H9 (cell line): ENCODE results near the gene CD180. TPM values are rescaled to one million over a fixed set of nuclear protein-coding genes. Genes with fewer than 3 reads are reported as not detected.

Source experiments
- DNase-seq: peaks from one replicate; pipeline ENCODE4 v3.0.0-alpha.2; 2017
- H2AFZ ChIP-seq: one replicate; pipeline ENCODE4 v1.6.1; 2013; ENCODE audit warnings: mild to moderate bottlenecking, low read length, control low read depth, moderate library complexity
- H2AK5ac ChIP-seq: 2 replicates; pipeline ENCODE4 v1.6.1; 2013; ENCODE audit warnings: low read length, control low read depth, mixed read lengths; ENCODE audit not compliant: insufficient read length
- H2BK120ac ChIP-seq: one replicate; pipeline ENCODE4 v1.6.1; 2013; ENCODE audit warnings: low read depth, mild to moderate bottlenecking, low read length, control low read depth, inconsistent platforms; ENCODE audit not compliant: poor library complexity, severe bottlenecking
- H2BK12ac ChIP-seq: 2 replicates; pipeline ENCODE4 v1.6.1; 2013; ENCODE audit warnings: low read length, control low read depth, mixed read lengths, low read depth; ENCODE audit not compliant: insufficient read length
- H2BK15ac ChIP-seq: 2 replicates; pipeline ENCODE4 v1.6.1; 2013; ENCODE audit warnings: low read depth, low read length, control low read depth
- H2BK20ac ChIP-seq: one replicate; pipeline ENCODE4 v1.6.1; 2013; ENCODE audit warnings: low read depth, mild to moderate bottlenecking, low read length, control low read depth, inconsistent platforms; ENCODE audit not compliant: poor library complexity, severe bottlenecking
- H2BK5ac ChIP-seq: 2 replicates; pipeline ENCODE4 v1.6.1; 2013; ENCODE audit warnings: low read length, control low read depth, mixed read lengths; ENCODE audit not compliant: insufficient read length
- H3K14ac ChIP-seq: 2 replicates; pipeline ENCODE4 v1.6.1; 2013; ENCODE audit warnings: low read length, control low read depth; ENCODE audit not compliant: insufficient read depth
- H3K18ac ChIP-seq: 2 replicates; pipeline ENCODE4 v1.6.1; 2013; ENCODE audit warnings: low read depth, mild to moderate bottlenecking, mixed read lengths, low read length, control low read depth; ENCODE audit not compliant: insufficient read length
- H3K23ac ChIP-seq: 2 replicates; pipeline ENCODE4 v1.6.1; 2013; ENCODE audit warnings: low read length, control low read depth, mixed read lengths, low read depth; ENCODE audit not compliant: insufficient read length
- H3K23me2 ChIP-seq: 2 replicates; pipeline ENCODE4 v1.6.1; 2013; ENCODE audit warnings: low read depth, mild to moderate bottlenecking, mixed read lengths, low read length, control low read depth; ENCODE audit not compliant: insufficient read length, poor library complexity, severe bottlenecking
- H3K27ac ChIP-seq: 2 replicates; pipeline ENCODE4 v1.5.1; 2013; ENCODE audit warnings: low read length, control low read depth, mixed read lengths, low read depth; ENCODE audit not compliant: insufficient read length
- H3K27me3 ChIP-seq: 2 replicates; pipeline ENCODE4 v1.6.1; 2013; ENCODE audit warnings: low read length, control low read depth, inconsistent platforms; ENCODE audit not compliant: insufficient read depth
- H3K4ac ChIP-seq: 2 replicates; pipeline ENCODE4 v1.6.1; 2013; ENCODE audit warnings: low read depth, mild to moderate bottlenecking, control low read depth, inconsistent platforms, low read length, moderate library complexity
- H3K4me1 ChIP-seq: 2 replicates; pipeline ENCODE4 v1.6.1; 2013; ENCODE audit warnings: low read length, control low read depth, inconsistent platforms; ENCODE audit not compliant: insufficient read depth
- H3K4me2 ChIP-seq: 2 replicates; pipeline ENCODE4 v1.6.1; 2013; ENCODE audit warnings: low read length, control low read depth, mixed read lengths; ENCODE audit not compliant: insufficient read length, insufficient read depth
- H3K56ac ChIP-seq: 2 replicates; pipeline ENCODE4 v1.6.1; 2013; ENCODE audit warnings: low read depth, mild to moderate bottlenecking, mixed read lengths, low read length, control low read depth; ENCODE audit not compliant: insufficient read length
- H3K79me1 ChIP-seq: 2 replicates; pipeline ENCODE4 v1.6.1; 2013; ENCODE audit warnings: low read depth, mild to moderate bottlenecking, moderate library complexity, low read length, control low read depth, inconsistent platforms; ENCODE audit not compliant: insufficient read depth, poor library complexity, severe bottlenecking
- H3K79me2 ChIP-seq: 2 replicates; pipeline ENCODE4 v1.6.1; 2013; ENCODE audit warnings: low read length, control low read depth, inconsistent platforms; ENCODE audit not compliant: insufficient read depth
- H3K9ac ChIP-seq: 2 replicates; pipeline ENCODE4 v1.6.1; 2013; ENCODE audit warnings: low read length, control low read depth, mixed read lengths; ENCODE audit not compliant: insufficient read length; ENCODE audit errors: extremely low read depth
- H3K9me3 ChIP-seq: one replicate; pipeline ENCODE4 v1.6.1; 2013; ENCODE audit warnings: low read depth, low read length, inconsistent platforms; ENCODE audit not compliant: control insufficient read depth
- H3T11ph ChIP-seq: one replicate; pipeline ENCODE4 v1.6.1; 2013; ENCODE audit warnings: mild to moderate bottlenecking, low read length, control low read depth, inconsistent platforms
- H4K20me1 ChIP-seq: one replicate; pipeline ENCODE4 v1.6.1; 2013; ENCODE audit not compliant: control insufficient read depth, insufficient read length, insufficient read depth
- H4K5ac ChIP-seq: 2 replicates; pipeline ENCODE4 v1.6.1; 2013; ENCODE audit warnings: low read depth, mild to moderate bottlenecking, mixed read lengths, low read length, control low read depth; ENCODE audit not compliant: insufficient read length
- H4K8ac ChIP-seq: replicated peaks from 2 replicates; pipeline ENCODE4 v1.6.1; 2013; ENCODE audit warnings: low read length, control low read depth, mixed read lengths, low read depth; ENCODE audit not compliant: insufficient read length
- H4K91ac ChIP-seq: 2 replicates; pipeline ENCODE4 v1.6.1; 2013; ENCODE audit warnings: low read depth, mild to moderate bottlenecking, moderate library complexity, mixed read lengths, low read length, control low read depth; ENCODE audit not compliant: insufficient read length
- H3K27ac Mint-ChIP-seq, 3 experiments: 2 replicates in 2 of 3; 3 replicates in 1 of 3; pipeline ENCODE4 v1.8.0; 2020 to 2021; ENCODE audit warnings: mixed read lengths in 3 of 3, mild to moderate bottlenecking in 1 of 3, moderate library complexity in 1 of 3
- H3K27me3 Mint-ChIP-seq: 2 replicates; pipeline ENCODE4 v1.8.0; 2021; ENCODE audit warnings: low read depth, mild to moderate bottlenecking, moderate library complexity, mixed read lengths
- H3K36me3 Mint-ChIP-seq, 3 experiments: 2 replicates in 2 of 3; 3 replicates in 1 of 3; pipeline ENCODE4 v1.8.0; 2020 to 2021; ENCODE audit warnings: low read depth in 3 of 3, mixed read lengths in 3 of 3; ENCODE audit not compliant: insufficient read depth in 1 of 3
- H3K4me1 Mint-ChIP-seq, 2 experiments: 2 replicates each; pipeline ENCODE4 v1.8.0; 2020; ENCODE audit warnings: mixed read lengths in 2 of 2
- H3K4me3 Mint-ChIP-seq, 2 experiments: 2 replicates in 1 of 2; 3 replicates in 1 of 2; pipeline ENCODE4 v1.8.0; 2020 to 2021; ENCODE audit warnings: mild to moderate bottlenecking in 2 of 2, mixed read lengths in 2 of 2, moderate library complexity in 1 of 2
- H3K9me3 Mint-ChIP-seq, 2 experiments: 2 replicates in 1 of 2; 3 replicates in 1 of 2; pipeline ENCODE4 v1.8.0; 2020; ENCODE audit warnings: mild to moderate bottlenecking in 2 of 2, mixed read lengths in 2 of 2, moderate library complexity in 1 of 2
- CTCF ChIP-seq: fragments of 200-600 bp; sonication (generic); conservative IDR thresholded peaks from 3 replicates; pipeline ENCODE4 v1.8.0; 2021; ENCODE audit warnings: antibody characterized with exemption, mild to moderate bottlenecking
- WGBS: extraction: QIAGEN DNeasy Blood & Tissue Kit; methylation state at CpG from one replicate; pipeline ENCODE4 v1.1.7; 2013; ENCODE audit warnings: missing lambda C conversion rate, low lambda C conversion rate, mixed read lengths; ENCODE audit not compliant: insufficient read length; ENCODE audit errors: extremely low coverage; 5-methylcytosine and 5-hydroxymethylcytosine counted together
- total RNA-seq: library from RNA; stranded (reverse); gene quantifications from 2 replicates; pipeline ENCODE4 v1.2.1, GENCODE V29; 2021

Gene CD180
- total RNA-seq, 1 experiment from 2014 or later: not detected

- Histone ChIP-seq H3K27me3 (no peaks in the 10 kb centered on the region), H3K23me2 (no peaks in the 10 kb centered on the region), H3K4me2 (no peak overlapping the region), H2AFZ (no peak overlapping the region), H2BK15ac (no peak overlapping the region), H3K9ac (no peak overlapping the region), H3K9me3 (no peaks in the 10 kb centered on the region), H4K8ac (no peak overlapping the region), H3K14ac (no peak overlapping the region), H3K79me2 (no peaks in the 10 kb centered on the region), H2BK20ac (no peak overlapping the region), H2BK5ac (no peak overlapping the region), H4K91ac (no peak overlapping the region), H2AK5ac (no peak overlapping the region), H3K4me1 (no peaks in the 10 kb centered on the region), H4K5ac (no peak overlapping the region), H3T11ph (no peak overlapping the region), H3K18ac (no peak overlapping the region), H3K23ac (no peak overlapping the region), H2BK120ac (no peak overlapping the region), H2BK12ac (no peak overlapping the region), H3K4ac (no peak overlapping the region), H4K20me1 (no peaks in the 10 kb centered on the region), H3K27ac (no peak overlapping the region), H3K79me1 (no peaks in the 10 kb centered on the region), H3K56ac (no peak overlapping the region)
- WGBS: no CpG with 5 or more reads among the region's 8 CpGs
- Mint-ChIP-seq H3K27me3 (no peaks in the 10 kb centered on the region), H3K4me3 (no peak overlapping the region), H3K36me3 (peaks cover 0 to 5% (median 4%) of the 10 kb centered on the region in 3 experiments; a peak in 3 of 7 replicates), H3K9me3 (no peaks in the 10 kb centered on the region), H3K4me1 (no peaks in the 10 kb centered on the region), H3K27ac (peak overlapping the region in 1 of 3 experiments; percentile 62; a peak in 3 of 7 replicates)
- no peak for DNase-seq
- TF ChIP-seq CTCF: no peak
These were observed 53.8 kb downstream of the CD180 start for GRCh38 chr5:67142816-67143215.
